HEK293T (cell line): Measurements from ENCODE around the gene GAL3ST1.

Experiments
- BHLHE40 ChIP-seq: fragments of 450-650 bp; IDR thresholded peaks from 2 replicates; pipeline ENCODE4 v1.6.1; 2016; ENCODE audit warnings: mild to moderate bottlenecking, moderate library complexity, borderline replicate concordance
- CTBP1 ChIP-seq: fragments of 450-650 bp; IDR thresholded peaks from 2 replicates; pipeline ENCODE4 v1.6.1; 2016; ENCODE audit warnings: borderline replicate concordance
- ELF4 ChIP-seq: fragments of 450-650 bp; IDR thresholded peaks from 2 replicates; pipeline ENCODE4 v1.6.1; 2017; ENCODE audit warnings: antibody characterized with exemption
- FOXA1 ChIP-seq: fragments of 450-650 bp; IDR thresholded peaks from 2 replicates; pipeline ENCODE4 v1.6.1; 2016; ENCODE audit warnings: mild to moderate bottlenecking
- FOXM1 ChIP-seq: fragments of 450-650 bp; IDR thresholded peaks from 2 replicates; pipeline ENCODE4 v1.6.1; 2017; ENCODE audit warnings: mild to moderate bottlenecking, borderline replicate concordance
- SP1 ChIP-seq: fragments of 450-650 bp; IDR thresholded peaks from 2 replicates; pipeline ENCODE4 v1.6.1; 2017
- TARDBP ChIP-seq: fragments of 450-650 bp; IDR thresholded peaks from 2 replicates; pipeline ENCODE4 v1.6.1; 2016
- ZNF384 ChIP-seq: fragments of 450-650 bp; IDR thresholded peaks from 2 replicates; pipeline ENCODE4 v1.6.1; 2016

- no peak for TF ChIP-seq ZNF384
- TF ChIP-seq FOXA1: no peak
- no peak for TF ChIP-seq ELF4
- no peak for TF ChIP-seq FOXM1
- TF ChIP-seq BHLHE40: no peak
- TF ChIP-seq SP1: no peak
- TF ChIP-seq TARDBP: no peak
- no peak for TF ChIP-seq CTBP1
These were observed 8.3 kb downstream of the GAL3ST1 start for GRCh38 chr22:30566125-30566524.
